ENCODE data around the gene ACO1.

ACO1 gene

DNA sequence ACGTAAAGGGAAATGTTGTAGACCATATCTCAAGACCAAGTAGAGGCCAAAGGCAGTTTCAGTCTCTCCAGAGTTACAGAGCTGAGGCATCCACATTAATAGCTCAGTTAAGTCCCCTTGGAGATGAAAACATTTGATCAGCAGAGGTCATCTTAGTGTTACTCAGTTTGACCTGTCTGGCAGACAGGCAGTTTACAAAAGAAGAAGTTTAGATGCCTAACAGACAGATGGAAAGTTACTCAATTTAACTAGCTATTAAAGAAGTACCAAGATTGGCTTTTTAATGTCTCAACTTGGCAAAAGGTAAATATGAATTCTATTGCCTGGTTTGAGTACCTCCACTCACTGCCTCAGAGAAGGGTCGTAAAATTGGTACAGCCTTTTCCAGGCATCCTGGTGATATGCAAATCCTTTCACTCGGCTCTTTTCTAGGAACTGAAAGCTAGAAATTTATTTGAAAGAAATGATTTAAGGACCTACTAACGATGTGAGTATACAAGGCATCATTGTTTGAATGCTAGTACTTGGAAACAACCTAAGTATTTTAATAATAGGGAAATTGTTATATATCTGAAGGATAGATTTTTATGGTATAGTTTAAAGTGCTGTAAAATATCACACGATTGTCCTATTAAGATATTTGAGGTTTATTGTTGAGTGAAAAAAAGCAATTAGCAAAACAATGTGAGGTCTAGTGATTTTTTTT, 14.8 kb downstream of the ACO1 start:
- H3K36me3 Mint-ChIP-seq = peaks cover 3% of the 10 kb centered on the region
- no peak overlapping the region for H3K27ac Mint-ChIP-seq
- peaks cover 4% of the 10 kb centered on the region for H3K4me1 Mint-ChIP-seq
- H3K9me3 Mint-ChIP-seq = no peaks in the 10 kb centered on the region
- H3K27me3 Mint-ChIP-seq = no peaks in the 10 kb centered on the region
- no peak overlapping the region for H3K4me3 Mint-ChIP-seq

DNA sequence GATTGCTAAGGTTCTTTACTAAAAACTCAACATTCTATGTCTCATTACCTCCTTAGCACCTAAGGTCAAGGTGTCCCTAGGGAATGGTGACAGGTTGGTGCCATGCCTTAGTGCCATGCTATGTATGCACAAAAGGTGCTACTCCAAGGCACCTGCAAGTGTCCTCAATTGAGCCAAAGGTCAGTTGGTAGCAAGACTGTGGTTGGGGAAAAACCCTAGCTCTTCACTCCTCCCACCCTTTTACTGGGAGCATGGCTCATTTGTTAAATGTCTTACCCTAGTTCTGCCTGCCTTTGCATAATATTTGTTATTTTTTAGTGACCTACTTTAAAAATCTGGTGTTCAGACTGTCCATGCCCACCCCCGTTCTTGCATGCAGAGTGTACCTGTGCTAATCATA, 17.0 kb downstream of the ACO1 start:
- peaks cover 6% of the 10 kb centered on the region for H3K4me1 Mint-ChIP-seq
- no peak overlapping the region for H3K4me3 Mint-ChIP-seq
- peaks cover 7% of the 10 kb centered on the region for H3K36me3 Mint-ChIP-seq
- no peaks in the 10 kb centered on the region for H3K9me3 Mint-ChIP-seq
- no peaks in the 10 kb centered on the region for H3K27me3 Mint-ChIP-seq
- H3K27ac Mint-ChIP-seq = no peak overlapping the region

- Mint-ChIP-seq H3K9me3 (no peaks in the 10 kb centered on the region), H3K36me3 (peaks cover 13% of the 10 kb centered on the region), H3K4me1 (peaks cover 6% of the 10 kb centered on the region), H3K4me3 (no peak overlapping the region), H3K27ac (no peak overlapping the region), H3K27me3 (no peaks in the 10 kb centered on the region)
These were observed 19.3 kb downstream of the ACO1 start for GRCh38 chr9:32403567-32404260.

DNA sequence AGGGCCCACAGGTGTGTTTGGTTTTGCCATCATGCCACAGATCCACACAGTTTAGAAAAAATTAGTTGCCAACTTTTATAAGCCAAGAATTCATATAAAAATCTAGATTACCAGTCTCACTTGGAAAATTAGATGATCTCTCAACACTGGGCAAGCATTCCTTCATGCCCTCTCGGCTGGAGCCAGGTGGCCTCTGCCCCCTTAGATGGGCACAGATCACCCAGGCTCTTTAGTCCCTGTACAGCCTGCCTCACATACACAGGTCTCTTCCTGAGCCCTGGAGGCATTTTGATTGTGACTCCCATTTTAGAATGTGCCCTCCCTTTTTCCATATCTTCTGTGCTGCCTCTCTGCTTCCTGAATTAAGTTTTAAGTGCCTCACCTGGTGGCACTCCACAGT, 20.0 kb downstream of the ACO1 start:
- no peaks in the 10 kb centered on the region for H3K9me3 Mint-ChIP-seq
- H3K4me3 Mint-ChIP-seq = no peak overlapping the region
- no peaks in the 10 kb centered on the region for H3K27me3 Mint-ChIP-seq
- H3K27ac Mint-ChIP-seq = no peak overlapping the region
- peaks cover 18% of the 10 kb centered on the region for H3K36me3 Mint-ChIP-seq
- H3K4me1 Mint-ChIP-seq = peaks cover 6% of the 10 kb centered on the region

DNA sequence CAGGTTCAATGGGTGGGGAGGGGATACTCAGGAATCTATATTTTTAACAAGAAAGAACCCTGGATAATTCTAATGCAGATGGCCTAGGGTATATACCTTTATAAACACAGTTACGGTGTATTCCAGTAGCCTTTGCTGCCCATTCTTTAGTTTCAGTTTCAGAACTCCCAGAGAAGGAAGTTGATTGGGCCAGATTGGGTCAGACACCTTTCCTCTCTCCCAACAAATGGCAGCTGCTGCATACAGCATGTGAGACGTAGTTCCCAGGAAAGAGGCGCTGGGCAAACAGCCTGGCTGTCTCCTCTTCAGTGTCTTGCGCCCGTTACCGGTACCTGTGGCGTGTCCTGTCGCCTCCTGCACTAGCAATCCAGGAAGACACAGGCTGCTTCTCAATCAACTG, 20.4 kb downstream of the ACO1 start:
- H3K27me3 Mint-ChIP-seq = no peaks in the 10 kb centered on the region
- peaks cover 18% of the 10 kb centered on the region for H3K36me3 Mint-ChIP-seq
- H3K27ac Mint-ChIP-seq = no peak overlapping the region
- no peak overlapping the region for H3K4me3 Mint-ChIP-seq
- H3K9me3 Mint-ChIP-seq = no peaks in the 10 kb centered on the region
- H3K4me1 Mint-ChIP-seq = peaks cover 6% of the 10 kb centered on the region

DNA sequence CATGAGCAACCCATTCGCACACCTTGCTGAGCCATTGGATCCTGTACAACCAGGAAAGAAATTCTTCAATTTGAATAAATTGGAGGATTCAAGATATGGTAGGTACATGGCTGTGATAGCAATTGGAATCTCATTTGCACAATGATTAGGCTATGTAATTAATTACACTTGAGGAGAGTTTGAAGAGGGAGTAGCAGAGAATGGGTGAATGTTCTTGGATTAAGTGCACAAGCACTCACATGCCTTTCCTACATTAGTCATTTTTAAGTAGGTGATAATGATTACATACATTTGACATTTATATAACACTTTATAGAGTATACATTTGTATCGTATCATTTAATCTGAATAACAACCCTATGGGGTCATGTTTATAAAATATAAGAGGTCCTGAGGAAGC, 21.1 kb downstream of the ACO1 start:
- Mint-ChIP-seq H3K36me3 (peaks cover 18% of the 10 kb centered on the region), H3K9me3 (no peaks in the 10 kb centered on the region), H3K4me1 (peaks cover 6% of the 10 kb centered on the region), H3K27ac (no peak overlapping the region), H3K27me3 (no peaks in the 10 kb centered on the region), H3K4me3 (no peak overlapping the region)

DNA sequence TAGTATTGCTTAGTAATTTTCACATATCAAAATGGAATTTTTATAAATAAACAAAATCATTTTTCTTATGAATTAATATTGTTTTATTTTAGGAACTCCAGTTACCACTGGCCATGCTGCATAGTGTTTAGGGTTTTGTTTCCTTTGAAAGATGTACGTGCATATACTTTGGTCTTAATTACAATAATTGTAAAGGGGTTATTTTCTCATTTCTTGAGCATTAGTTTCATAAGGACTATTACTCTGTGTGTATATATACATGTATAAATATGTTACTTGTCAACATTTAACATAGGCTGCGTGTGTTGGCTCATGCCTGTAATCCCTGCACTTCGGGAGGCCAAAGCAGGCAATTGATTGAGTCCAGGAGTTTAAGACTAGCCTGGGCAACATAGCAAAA, 21.6 kb downstream of the ACO1 start:
- no peak overlapping the region for H3K27ac Mint-ChIP-seq

GRCh38 chr9:32411753-32412152, 27.3 kb downstream of the ACO1 start:
- H3K27ac Mint-ChIP-seq = no peak overlapping the region
- peaks cover 18% of the 10 kb centered on the region for H3K36me3 Mint-ChIP-seq
- H3K4me3 Mint-ChIP-seq = no peak overlapping the region
- H3K27me3 Mint-ChIP-seq = no peaks in the 10 kb centered on the region
- no peaks in the 10 kb centered on the region for H3K9me3 Mint-ChIP-seq
- no peaks in the 10 kb centered on the region for H3K4me1 Mint-ChIP-seq

More for the DNA sequence above, 21.6 kb downstream of the ACO1 start:
- Mint-ChIP-seq H3K9me3 (no peaks in the 10 kb centered on the region), H3K36me3 (peaks cover 18% of the 10 kb centered on the region), H3K4me1 (peaks cover 6% of the 10 kb centered on the region), H3K4me3 (no peak overlapping the region), H3K27me3 (no peaks in the 10 kb centered on the region)

DNA sequence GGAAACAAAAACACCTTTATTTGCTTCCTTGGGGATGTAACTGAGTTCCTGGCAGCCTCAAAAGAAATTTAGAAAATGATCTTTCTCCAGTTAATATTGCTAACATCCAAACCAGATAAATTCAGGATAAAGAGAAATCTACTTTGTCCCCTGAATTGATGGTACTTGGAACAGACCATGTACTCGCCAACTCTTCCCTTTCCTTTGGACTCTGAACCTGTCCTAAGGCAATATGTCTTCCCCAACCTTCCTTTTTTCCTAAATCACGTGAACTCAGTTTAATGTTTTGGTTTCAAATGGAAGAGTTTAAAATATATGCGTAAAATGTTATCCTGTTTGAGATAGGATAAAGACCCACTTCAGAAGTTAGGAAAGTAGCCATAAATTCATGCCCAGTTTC, 28.0 kb downstream of the ACO1 start:
- no peak overlapping the region for H3K27ac Mint-ChIP-seq
- H3K4me3 Mint-ChIP-seq = no peak overlapping the region
- no peaks in the 10 kb centered on the region for H3K4me1 Mint-ChIP-seq
- no peaks in the 10 kb centered on the region for H3K27me3 Mint-ChIP-seq
- no peaks in the 10 kb centered on the region for H3K9me3 Mint-ChIP-seq
- H3K36me3 Mint-ChIP-seq = peaks cover 15% of the 10 kb centered on the region

GRCh38 chr9:32413424-32413823, 29.0 kb downstream of the ACO1 start:
- Mint-ChIP-seq H3K4me3 (no peak overlapping the region), H3K27me3 (no peaks in the 10 kb centered on the region), H3K9me3 (no peaks in the 10 kb centered on the region), H3K27ac (no peak overlapping the region), H3K36me3 (peaks cover 17% of the 10 kb centered on the region), H3K4me1 (no peaks in the 10 kb centered on the region)

DNA sequence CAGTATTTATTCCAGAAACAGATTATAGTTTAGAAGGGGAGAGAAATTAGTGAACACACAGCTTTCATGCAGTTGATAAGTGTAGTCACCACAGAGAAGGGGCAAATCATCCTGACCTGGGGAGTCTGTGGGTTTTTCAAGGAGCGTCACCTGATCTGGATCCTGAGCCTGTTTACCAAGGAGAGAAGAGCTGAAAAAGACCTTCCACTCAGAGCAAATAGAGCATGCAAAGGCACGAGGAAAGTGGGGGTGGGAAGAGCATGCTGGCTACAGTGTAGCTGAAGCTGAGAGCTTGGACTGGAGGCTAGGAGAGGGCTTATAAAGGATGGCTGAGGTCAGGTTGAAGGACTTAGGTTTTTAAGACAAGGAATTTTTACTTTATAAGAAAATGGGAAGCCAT, 30.4 kb downstream of the ACO1 start:
- Mint-ChIP-seq H3K4me3 (no peak overlapping the region), H3K36me3 (peaks cover 10% of the 10 kb centered on the region)

DNA sequence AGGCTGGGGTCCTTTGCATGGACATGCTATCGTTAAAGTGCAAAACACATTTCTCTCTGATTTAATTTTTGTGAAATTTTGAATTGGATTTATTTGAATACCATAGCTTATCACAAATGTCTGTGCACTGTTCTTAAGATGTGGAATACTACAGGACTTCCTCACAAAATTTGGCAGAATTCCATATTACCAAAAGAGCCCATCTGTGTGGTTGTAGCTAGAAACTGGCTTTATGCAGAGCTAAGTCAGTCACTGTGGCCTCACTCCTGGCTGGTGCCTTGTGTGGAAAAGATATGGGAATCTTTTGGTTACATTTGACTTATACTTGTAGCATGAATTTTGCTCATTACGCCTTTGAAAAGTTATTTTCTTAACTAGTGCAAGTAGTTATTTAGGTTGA, 35.5 kb downstream of the ACO1 start:
- H3K36me3 Mint-ChIP-seq = peaks cover 12% of the 10 kb centered on the region
- no peaks in the 10 kb centered on the region for H3K27me3 Mint-ChIP-seq
- no peak overlapping the region for H3K27ac Mint-ChIP-seq

More for the DNA sequence above, 30.4 kb downstream of the ACO1 start:
- Mint-ChIP-seq H3K9me3 (no peaks in the 10 kb centered on the region), H3K27ac (no peak overlapping the region), H3K4me1 (no peaks in the 10 kb centered on the region), H3K27me3 (no peaks in the 10 kb centered on the region)

GRCh38 chr9:32422237-32422806, 37.9 kb downstream of the ACO1 start:
- H3K27me3 Mint-ChIP-seq = no peaks in the 10 kb centered on the region
- H3K27ac Mint-ChIP-seq = no peak overlapping the region
- H3K36me3 Mint-ChIP-seq = peaks cover 12% of the 10 kb centered on the region
- H3K4me1 Mint-ChIP-seq = no peaks in the 10 kb centered on the region
- no peak overlapping the region for H3K4me3 Mint-ChIP-seq
- H3K9me3 Mint-ChIP-seq = no peaks in the 10 kb centered on the region

More for the DNA sequence above, 35.5 kb downstream of the ACO1 start:
- H3K9me3 Mint-ChIP-seq = no peaks in the 10 kb centered on the region
- no peak overlapping the region for H3K4me3 Mint-ChIP-seq
- H3K4me1 Mint-ChIP-seq = no peaks in the 10 kb centered on the region

DNA sequence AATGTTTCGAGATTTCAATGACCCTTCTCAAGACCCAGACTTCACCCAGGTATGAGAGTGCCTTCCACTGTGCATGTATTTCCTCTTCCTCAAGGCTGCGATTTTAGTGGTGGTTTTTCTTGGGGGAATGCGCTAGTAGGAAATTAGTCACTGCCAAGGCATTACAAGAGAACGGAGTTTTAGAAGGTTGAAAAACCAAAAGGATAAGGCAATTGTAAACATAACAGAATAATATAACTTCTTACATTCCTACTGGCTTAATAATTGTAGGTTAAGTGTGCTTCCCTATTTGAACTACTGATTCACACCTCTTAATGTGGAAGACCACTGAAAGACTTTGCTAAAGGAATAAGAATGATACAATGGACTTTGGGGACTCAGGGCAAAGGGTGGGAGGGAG, 38.9 kb downstream of the ACO1 start:
- Mint-ChIP-seq H3K4me1 (no peaks in the 10 kb centered on the region), H3K27ac (no peak overlapping the region), H3K9me3 (no peaks in the 10 kb centered on the region), H3K27me3 (no peaks in the 10 kb centered on the region), H3K4me3 (no peak overlapping the region), H3K36me3 (peaks cover 9% of the 10 kb centered on the region)

- Mint-ChIP-seq H3K9me3 (no peaks in the 10 kb centered on the region), H3K36me3 (peaks cover 9% of the 10 kb centered on the region), H3K4me3 (no peak overlapping the region), H3K4me1 (no peaks in the 10 kb centered on the region), H3K27ac (peak overlapping the region; percentile 19), H3K27me3 (no peaks in the 10 kb centered on the region)
These were observed 40.2 kb downstream of the ACO1 start for GRCh38 chr9:32424616-32425015.

- Mint-ChIP-seq H3K27me3 (no peaks in the 10 kb centered on the region), H3K4me3 (no peak overlapping the region), H3K27ac (no peak overlapping the region), H3K4me1 (no peaks in the 10 kb centered on the region), H3K36me3 (peaks cover 7% of the 10 kb centered on the region), H3K9me3 (no peaks in the 10 kb centered on the region)
These were observed 42.0 kb downstream of the ACO1 start for GRCh38 chr9:32426278-32426939.

Measured in activated naive CD4-positive, alpha-beta T cell treated with anti-CD3 and anti-CD28 coated beads, Interleukin-2, amount 50 U/mL, for 24 hours (primary cell).